ENCODE results near the gene ARHGEF28.

Gene ARHGEF28

GRCh38 chr5:73693573-73694061 is 67.6 kb downstream of the ARHGEF28 start:
- no peak for DNase-seq

- no peak for DNase-seq
These were observed 68.1 kb downstream of the ARHGEF28 start for GRCh38 chr5:73694089-73694488.

GRCh38 chr5:73698011-73698410 is 72.0 kb downstream of the ARHGEF28 start:
- DNase-seq, result no peak

- DNase-seq, result no peak
These were observed 75.6 kb downstream of the ARHGEF28 start for GRCh38 chr5:73701566-73701965.

GRCh38 chr5:73702534-73702933 is 76.5 kb downstream of the ARHGEF28 start:
- DNase-seq, result no peak

- no peak for DNase-seq
These were observed 77.0 kb downstream of the ARHGEF28 start for GRCh38 chr5:73702951-73703350.

GRCh38 chr5:73705364-73705763 is 79.4 kb downstream of the ARHGEF28 start:
- no peak for DNase-seq

GRCh38 chr5:73706963-73707362 is 81.0 kb downstream of the ARHGEF28 start:
- DNase-seq, result no peak

GRCh38 chr5:73709536-73710129 is 83.6 kb downstream of the ARHGEF28 start:
- DNase-seq, result no peak

- DNase-seq, result no peak
These were observed 90.3 kb downstream of the ARHGEF28 start for GRCh38 chr5:73716284-73716808.

- DNase-seq, result no peak
These were observed 92.8 kb downstream of the ARHGEF28 start for GRCh38 chr5:73718762-73719161.

- DNase-seq, result no peak
These were observed 93.6 kb downstream of the ARHGEF28 start for GRCh38 chr5:73719632-73720031.

- DNase-seq, result no peak
These were observed 96.2 kb downstream of the ARHGEF28 start for GRCh38 chr5:73722231-73722630.

GRCh38 chr5:73726071-73726470 is 100.1 kb downstream of the ARHGEF28 start:
- DNase-seq, result no peak

- DNase-seq, result no peak
These were observed 100.7 kb downstream of the ARHGEF28 start for GRCh38 chr5:73726606-73727231.

- DNase-seq, result no peak
These were observed 101.5 kb downstream of the ARHGEF28 start for GRCh38 chr5:73727470-73727869.

GRCh38 chr5:73728493-73729273 is 102.7 kb downstream of the ARHGEF28 start:
- DNase-seq, result no peak

GRCh38 chr5:73729329-73729728 is 103.3 kb downstream of the ARHGEF28 start:
- no peak for DNase-seq

- no peak for DNase-seq
These were observed 106.0 kb downstream of the ARHGEF28 start for GRCh38 chr5:73732045-73732444.

GRCh38 chr5:73733219-73733618 is 107.2 kb downstream of the ARHGEF28 start:
- DNase-seq, result no peak

GRCh38 chr5:73735032-73735734 is 109.2 kb downstream of the ARHGEF28 start:
- DNase-seq, result no peak

- no peak for DNase-seq
These were observed 113.7 kb downstream of the ARHGEF28 start for GRCh38 chr5:73739650-73740049.

GRCh38 chr5:73740274-73740790 is 114.3 kb downstream of the ARHGEF28 start:
- DNase-seq, result no peak
